A673 (cell line): ENCODE results near the gene CDC37.
"Not testable (repeated sequence)": the region's sequence is repeated elsewhere in the genome, so short reads cannot be mapped to it uniquely, and the experiment has no call there.

Experiments used
- CTCF ChIP-seq: fragments of 300-800, 200-600 bp; sonication (generic); conservative IDR thresholded peaks from 2 replicates; pipeline ENCODE4 v1.5.1; 2017; ENCODE audit warnings: low read depth, mild to moderate bottlenecking, antibody characterized with exemption, low read length, moderate library complexity, mixed read lengths
- EZH2 ChIP-seq: fragments of 200-600 bp; sonication (generic); IDR thresholded peaks from 2 replicates; pipeline ENCODE4 v1.6.1; 2017; ENCODE audit warnings: borderline replicate concordance, low read depth, mild to moderate bottlenecking, mixed read lengths, antibody characterized with exemption, low read length; ENCODE audit not compliant: poor library complexity, severe bottlenecking

- TF ChIP-seq CTCF, EZH2: not testable (repeated sequence)
Measured at GRCh38 chr19:10383223-10383499, 20.2 kb downstream of the CDC37 start.
